Heart left ventricle (tissue), 16 donors: ENCODE results near the gene CLRN3. TPM values are rescaled to one million over a fixed set of nuclear protein-coding genes. Genes with fewer than 3 reads are reported as not detected.

Experiments
- ATAC-seq, 4 donors: fragments of 200-7000 bp; cut with Tn5 transposase; one replicate each; pipeline ENCODE4 v1.9.1; 2020 to 2022; ENCODE audit warnings: moderate library complexity in 4 of 4, mild to moderate bottlenecking in 3 of 4, moderate number of reproducible peaks in 1 of 4
- DNase-seq, 5 donors: peaks; one replicate each; pipeline ENCODE4 v3.0.0-alpha.2; 2020
- H3K27ac ChIP-seq, 12 donors: fragments of 200-600 bp; sonication (generic) in 4 of 12; one replicate each; pipeline versions ENCODE4 v1.5.0 to v1.8.0; 2016 to 2022; ENCODE audit warnings: mild to moderate bottlenecking in 2 of 12
- H3K27me3 ChIP-seq, 9 donors: fragments of 200-600 bp; sonication (generic) in 2 of 9; one replicate each; pipeline versions ENCODE4 v1.5.1 to v1.8.0; 2016 to 2022; ENCODE audit warnings: mild to moderate bottlenecking in 3 of 9
- H3K36me3 ChIP-seq, 9 donors: fragments of 200-600 bp; sonication (generic) in 2 of 9; one replicate each; pipeline versions ENCODE4 v1.5.0 to v1.8.0; 2018 to 2022; ENCODE audit warnings: mild to moderate bottlenecking in 2 of 9
- H3K4me1 ChIP-seq, 12 donors: fragments of 200-600 bp; sonication (generic) in 4 of 12; one replicate each; pipeline versions ENCODE4 v1.5.0 to v1.8.0; 2016 to 2022; ENCODE audit warnings: mild to moderate bottlenecking in 3 of 12
- H3K4me3 ChIP-seq, 12 donors: fragments of 200-600 bp; sonication (generic) in 4 of 12; one replicate each; pipeline versions ENCODE4 v1.5.0 to v1.8.0; 2017 to 2022; ENCODE audit warnings: mild to moderate bottlenecking in 9 of 12, moderate library complexity in 4 of 12
- H3K9me3 ChIP-seq, 12 donors: fragments of 200-600 bp; sonication (generic) in 4 of 12; one replicate each; pipeline versions ENCODE4 v1.5.0 to v1.8.0; 2016 to 2022; ENCODE audit warnings: mild to moderate bottlenecking in 1 of 12
- POLR2A ChIP-seq, 2 donors: fragments of 450-650 bp; IDR thresholded peaks; one replicate each; pipeline ENCODE4 v1.6.1; 2017; ENCODE audit warnings: antibody characterized with exemption in 2 of 2, mild to moderate bottlenecking in 2 of 2, moderate library complexity in 2 of 2
- WGBS, 4 donors: extraction: QIAGEN DNeasy Blood & Tissue Kit in 2 of 4; methylation state at CpG; one replicate each; pipeline versions ENCODE4 v1.1.5 to v1.1.7; 2013 to 2018; 5-methylcytosine and 5-hydroxymethylcytosine counted together
- intact Hi-C, 10 donors: fragments of 100-400 bp; cut with DNase I; formaldehyde crosslinking; loops; one replicate each; pipeline versions ENCODE4 v1.11.1 to v1.14.2; 2022
- polyA plus RNA-seq, 2 donors: library from polyadenylated mRNA; stranded (reverse); fragments of 200-250 nt; gene quantifications; one replicate each; pipeline ENCODE4 v1.2.3, GENCODE V29; 2013
- total RNA-seq, 9 donors: library from RNA; depleted of rRNA in 2 of 9; stranded (reverse); fragments of >200 nt in 2 of 9; fragmentation: NEBNext Ultra II Directional in 3 of 9; extraction: Animal tissue kit (Norgen Biotek cat#: 25700) in 3 of 9; gene quantifications; one replicate each; pipeline versions ENCODE4 v1.1.0 to v1.2.4, GENCODE V29; 2016 to 2023
- TF ChIP-seq, protein P1 (sequence below), 12 donors: fragments of 200-600 bp; sonication (generic) in 4 of 12; IDR thresholded peaks; one replicate each; pipeline versions ENCODE4 v1.5.0 to v1.8.0; 2018 to 2022; ENCODE audit warnings: antibody characterized with exemption in 12 of 12, mild to moderate bottlenecking in 5 of 12
- donor health status: ischemic (EF 13 %, LVEDD 7.1; RV severe dilation, severe dysfunction).
- donor health status: healthy with polysubstance abuse.
- donor health status: DM: no; HTN: yes; CAD: no.
- donor health status: DM: no; HTN: no; CAD: no.
- donor health status: ischemic (EF 25% LVEDD 6.9; RV normal size, moderate dysfunction).
- donor health status: ischemic (EF 25% LVEDD 5.7; RV mildly dilated, moderate dysfunction).
- donor health status: healthy.
- donor health status: DM: yes; HTN: yes; CAD: no.
- donor health status: ischemic (EF 35%, LVEDD 5.7; RV mildly dilated, moderate dysfunction).
- donor health status: nonischemic (EF 11% LVEDD 7.7; RV severe dilation, severe dysfunction).
- donor health status: DM: yes; HTN: yes; CAD: no.
- donor health status: PGD.
- donor health status: ischemic (EF 29% LVEDD 5.4; RV normal size, mild dysfunction).
- donor health status: nonischemic (EF 23%, LVEDD 6.1; RV moderate dilation, normal function).

Gene CLRN3
- total and polyA plus RNA-seq, 11 donors = 0.35 TPM; not detected in 10

DNA sequence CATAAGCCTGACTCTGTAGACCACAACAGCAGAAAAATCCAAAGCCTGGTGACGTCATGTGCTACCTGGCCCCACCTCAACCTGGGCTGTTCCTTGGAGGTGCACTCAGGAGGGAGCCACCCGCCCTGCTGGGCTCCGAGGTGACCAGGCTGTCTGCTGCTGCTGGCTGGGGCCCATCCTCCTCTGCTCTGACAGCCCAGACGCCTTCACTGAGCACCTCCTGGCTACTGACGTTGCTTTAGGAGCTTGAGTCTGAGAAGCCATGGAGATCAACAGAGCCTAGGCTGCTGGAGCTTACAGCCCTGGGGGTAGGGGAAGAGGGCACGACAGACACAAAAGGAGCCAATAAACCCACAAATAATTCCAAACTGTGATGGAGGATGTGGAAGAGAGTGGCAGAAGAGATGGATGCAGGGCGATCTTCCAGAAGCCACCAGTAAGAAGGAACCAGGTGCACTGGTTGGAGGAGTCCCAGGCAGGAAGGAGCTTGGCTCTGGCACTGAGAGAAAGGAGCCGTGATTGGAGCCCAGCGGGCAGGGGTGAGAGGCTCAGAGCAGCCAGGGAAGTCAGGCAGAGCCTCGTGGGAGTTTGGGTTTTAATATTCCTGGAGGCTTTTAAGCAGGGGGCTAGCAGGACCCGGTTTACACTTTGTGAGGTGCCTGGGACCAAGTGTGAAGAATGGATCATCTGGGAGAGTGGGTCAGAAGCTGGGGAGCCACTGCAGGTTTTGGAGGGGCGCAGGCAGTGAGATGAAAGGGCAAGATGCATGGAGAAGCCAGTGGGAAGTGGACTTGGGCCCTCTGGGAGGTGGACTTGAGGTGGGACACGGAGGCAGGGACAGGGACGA is 12.5 kb upstream of the CLRN3 start:
- WGBS, 4 donors = 81 to 86% (median 84%) methylated on average over 13 to 14 of the region's 14 CpGs
- H3K36me3 ChIP-seq = no peaks in the 10 kb centered on the region
- no peak overlapping the region for H3K4me3 ChIP-seq
- ATAC-seq (no peak), DNase-seq (peak in 1 of 5 donors; percentile 41)
- H3K27me3 ChIP-seq = no peaks in the 10 kb centered on the region
- no peak for TF ChIP-seq POLR2A (IDR thresholded peaks at IDR 0.05)
- TF ChIP-seq, protein P1, sequence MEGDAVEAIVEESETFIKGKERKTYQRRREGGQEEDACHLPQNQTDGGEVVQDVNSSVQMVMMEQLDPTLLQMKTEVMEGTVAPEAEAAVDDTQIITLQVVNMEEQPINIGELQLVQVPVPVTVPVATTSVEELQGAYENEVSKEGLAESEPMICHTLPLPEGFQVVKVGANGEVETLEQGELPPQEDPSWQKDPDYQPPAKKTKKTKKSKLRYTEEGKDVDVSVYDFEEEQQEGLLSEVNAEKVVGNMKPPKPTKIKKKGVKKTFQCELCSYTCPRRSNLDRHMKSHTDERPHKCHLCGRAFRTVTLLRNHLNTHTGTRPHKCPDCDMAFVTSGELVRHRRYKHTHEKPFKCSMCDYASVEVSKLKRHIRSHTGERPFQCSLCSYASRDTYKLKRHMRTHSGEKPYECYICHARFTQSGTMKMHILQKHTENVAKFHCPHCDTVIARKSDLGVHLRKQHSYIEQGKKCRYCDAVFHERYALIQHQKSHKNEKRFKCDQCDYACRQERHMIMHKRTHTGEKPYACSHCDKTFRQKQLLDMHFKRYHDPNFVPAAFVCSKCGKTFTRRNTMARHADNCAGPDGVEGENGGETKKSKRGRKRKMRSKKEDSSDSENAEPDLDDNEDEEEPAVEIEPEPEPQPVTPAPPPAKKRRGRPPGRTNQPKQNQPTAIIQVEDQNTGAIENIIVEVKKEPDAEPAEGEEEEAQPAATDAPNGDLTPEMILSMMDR (IDR thresholded peaks at IDR 0.05) = no peak
- no peaks in the 10 kb centered on the region for H3K9me3 ChIP-seq
- intact Hi-C loops = loop anchor here in 6 of 10 donors (5.0 to 10.0 kb wide), 5 partner anchors 157 to 250 kb away; no protein-coding TSS in a partner anchor
- H3K27ac ChIP-seq = no peak overlapping the region
- peaks cover 0 to 39% (median 17%) of the 10 kb centered on the region in 12 donors for H3K4me1 ChIP-seq

DNA sequence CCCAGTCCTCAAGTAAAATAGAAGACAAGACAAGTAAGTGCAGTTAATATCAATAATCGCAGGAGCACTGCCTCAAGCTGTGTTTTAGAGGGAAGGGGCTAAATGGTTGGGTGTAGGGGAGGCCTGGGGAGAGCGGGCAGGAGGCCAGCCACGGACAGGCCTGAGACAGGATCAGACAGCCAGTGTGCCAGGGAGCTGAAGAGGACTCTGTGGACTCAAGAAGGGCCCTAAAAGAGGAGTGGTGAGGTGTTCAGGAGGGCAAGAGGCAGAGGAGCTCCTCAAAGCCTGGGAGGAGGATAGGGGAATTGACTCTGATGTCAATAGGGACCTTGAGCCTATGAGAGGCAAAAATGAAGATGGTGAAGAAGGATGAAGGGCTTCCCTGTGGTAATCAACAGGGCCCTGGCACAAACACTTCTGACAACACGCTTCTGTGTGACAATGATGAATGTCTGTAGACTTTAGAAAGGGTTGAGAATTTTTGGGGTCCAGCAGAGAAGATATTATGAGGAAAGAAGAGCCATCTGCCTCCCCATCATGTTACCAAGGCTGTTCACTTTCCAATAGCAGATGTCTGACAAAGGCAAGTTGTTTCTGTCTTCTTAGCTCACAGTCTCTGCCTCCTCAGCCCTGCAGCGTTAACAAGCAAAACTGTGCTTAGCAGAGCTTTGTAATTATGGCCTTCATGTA is 11.7 kb upstream of the CLRN3 start:
- DNase-seq = no peak
- Histone ChIP-seq H3K36me3 (no peaks in the 10 kb centered on the region), H3K4me1 (peaks cover 0 to 38% (median 15%) of the 10 kb centered on the region in 12 donors), H3K27me3 (no peaks in the 10 kb centered on the region), H3K9me3 (no peaks in the 10 kb centered on the region), H3K27ac (no peak overlapping the region), H3K4me3 (no peak overlapping the region)
- intact Hi-C loops = loop anchor here in 1 of 10 donors (10.0 kb wide), 1 partner anchor 250 kb away; no protein-coding TSS in a partner anchor
- TF ChIP-seq POLR2A (IDR thresholded peaks at IDR 0.05) = no peak
- TF ChIP-seq, protein P1 (IDR thresholded peaks at IDR 0.05) = no peak
- 92 to 95% (median 92%) methylated on average over 5 of the region's 5 CpGs for WGBS, 4 donors
- no peak for ATAC-seq

DNA sequence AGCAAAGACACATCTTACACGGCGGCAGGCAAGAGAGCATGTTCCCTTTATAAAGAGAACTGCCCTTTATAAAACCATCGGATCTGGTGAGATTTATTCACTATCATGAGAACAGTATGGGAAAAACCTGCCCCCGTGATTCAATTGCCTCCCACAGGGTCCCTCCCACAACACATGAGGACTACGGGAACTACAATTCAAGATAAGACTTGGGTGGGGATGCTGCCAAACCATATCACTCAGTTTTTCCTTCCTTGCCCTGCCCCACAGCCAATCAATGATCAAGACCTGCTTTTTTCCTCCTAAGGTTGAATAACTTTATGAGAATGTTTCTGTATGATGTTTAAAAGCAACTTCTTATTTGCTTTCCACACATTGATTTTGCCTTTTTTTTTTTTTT is 11.0 kb upstream of the CLRN3 start:
- H3K36me3 ChIP-seq = no peaks in the 10 kb centered on the region
- H3K4me3 ChIP-seq = no peak overlapping the region
- DNase-seq = no peak
- peaks cover 0 to 31% (median 12%) of the 10 kb centered on the region in 12 donors for H3K4me1 ChIP-seq
- no peak for ATAC-seq
- H3K27ac ChIP-seq = no peak overlapping the region
- no peaks in the 10 kb centered on the region for H3K9me3 ChIP-seq
- intact Hi-C loops = loop anchor here in 1 of 10 donors (10.0 kb wide), 1 partner anchor 251 kb away; no protein-coding TSS in a partner anchor
- WGBS, 4 donors = 68 to 81% (median 76%) methylated on average over 5 of the region's 5 CpGs
- no peak for TF ChIP-seq POLR2A (IDR thresholded peaks at IDR 0.05)
- no peaks in the 10 kb centered on the region for H3K27me3 ChIP-seq

DNA sequence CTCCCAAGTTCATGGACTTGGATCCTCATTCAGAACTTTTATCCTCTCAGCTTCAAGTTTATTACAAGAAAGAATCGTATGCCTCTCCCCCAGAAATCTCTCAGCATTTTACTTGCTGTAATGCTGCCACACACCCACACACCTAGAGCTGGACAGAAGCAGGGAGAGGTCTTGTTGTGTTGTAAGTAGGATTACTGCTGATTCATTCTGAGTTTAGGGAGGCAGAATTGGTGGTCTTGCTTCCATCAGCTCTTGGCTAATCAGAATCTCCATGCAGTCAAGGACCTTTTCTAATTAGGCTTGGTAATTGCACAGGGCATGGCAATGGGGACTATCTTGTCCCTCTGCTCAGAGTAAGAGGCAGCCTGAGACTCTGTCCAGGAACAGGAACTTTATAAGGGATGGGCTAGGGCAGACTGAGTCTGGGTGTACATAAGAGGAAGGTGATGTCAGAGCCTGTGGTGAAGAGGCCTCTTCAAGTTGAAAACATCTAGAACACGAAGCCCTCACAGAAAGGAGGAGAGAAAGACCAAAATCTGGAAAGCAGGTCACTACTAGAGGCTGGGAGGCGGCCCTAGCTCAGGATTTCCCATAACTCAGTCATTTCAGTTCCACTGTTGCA is 7.1 kb upstream of the CLRN3 start:
- Histone ChIP-seq H3K27ac (peak overlapping the region in 1 of 12 donors; percentile 60), H3K4me3 (no peak overlapping the region), H3K36me3 (no peaks in the 10 kb centered on the region), H3K27me3 (peaks cover 0 to 2% (median 0%) of the 10 kb centered on the region in 9 donors), H3K4me1 (peaks cover 0 to 17% (median 0%) of the 10 kb centered on the region in 12 donors), H3K9me3 (peaks cover 0 to 5% (median 0%) of the 10 kb centered on the region in 12 donors)
- ATAC-seq (peak in 3 of 4 donors; percentile 50 to 82 (median 81)), DNase-seq (no peak)
- no peak for TF ChIP-seq POLR2A (IDR thresholded peaks at IDR 0.05)
- TF ChIP-seq, protein P1 (IDR thresholded peaks at IDR 0.05) = no peak
- intact Hi-C loops = loop anchor here in 1 of 10 donors (10.0 kb wide), 1 partner anchor 255 kb away; no protein-coding TSS in a partner anchor
- 71 to 79% (median 75%) methylated on average over 3 of the region's 3 CpGs for WGBS, 4 donors
